NCI-H460 (cell line): ENCODE results near the gene MYBBP1A. TPM values are rescaled to one million over a fixed set of nuclear protein-coding genes. Genes with fewer than 3 reads are reported as not detected.
"Not testable (repeated sequence)": the region's sequence is repeated elsewhere in the genome, so short reads cannot be mapped to it uniquely, and the experiment has no call there.

Experiments
- DNase-seq: peaks from one replicate; pipeline ENCODE4 v3.0.0-alpha.2; 2016; ENCODE audit warnings: low read depth; ENCODE audit errors: extremely low read depth
- polyA plus RNA-seq: library from polyadenylated mRNA; depleted of rRNA; stranded (reverse); fragments of >200 nt; gene quantifications from 2 replicates; pipeline ENCODE4 v1.2.3, GENCODE V29; 2014; cell fraction: nucleus; rRNA removed
- total RNA-seq: library from RNA; depleted of rRNA; stranded (reverse); fragments of >200 nt; shearing (Covaris generic); gene quantifications from 2 replicates; pipeline ENCODE4 v1.2.3, GENCODE V29; 2014; rRNA removed

Gene MYBBP1A
- 71.3 and 75.6 TPM in 2 replicates for total RNA-seq
- polyA plus RNA-seq: 214 and 242 TPM in 2 replicates

GRCh38 chr17:4554997-4555799, at the start of gene MYBBP1A:
MYBBP1A (minus strand) TSS chr17:4555384; CDS start chr17:4555324, 60 bp downstream.
- DNase-seq: peak; percentile 95

- not testable (repeated sequence) for DNase-seq
These were observed 49.6 kb upstream of the MYBBP1A start for GRCh38 chr17:4604736-4605135.

- DNase-seq: no peak
These were observed 49.0 kb upstream of the MYBBP1A start for GRCh38 chr17:4604111-4604644.

GRCh38 chr17:4602041-4602440, 46.9 kb upstream of the MYBBP1A start:
- DNase-seq: no peak

- no peak for DNase-seq
These were observed 46.1 kb upstream of the MYBBP1A start for GRCh38 chr17:4601326-4601725.

- no peak for DNase-seq
These were observed 45.4 kb upstream of the MYBBP1A start for GRCh38 chr17:4600563-4600962.

- no peak for DNase-seq
These were observed 44.5 kb upstream of the MYBBP1A start for GRCh38 chr17:4599505-4600281.

GRCh38 chr17:4598776-4599504, 43.8 kb upstream of the MYBBP1A start:
- no peak for DNase-seq

- no peak for DNase-seq
These were observed 42.8 kb upstream of the MYBBP1A start for GRCh38 chr17:4597975-4598374.

- no peak for DNase-seq
These were observed 41.6 kb upstream of the MYBBP1A start for GRCh38 chr17:4596636-4597380.

- DNase-seq: not testable (repeated sequence)
These were observed 40.6 kb upstream of the MYBBP1A start for GRCh38 chr17:4595685-4596342.

GRCh38 chr17:4594931-4595684, 39.9 kb upstream of the MYBBP1A start:
- no peak for DNase-seq

GRCh38 chr17:4594406-4594805, 39.2 kb upstream of the MYBBP1A start:
- DNase-seq: no peak

GRCh38 chr17:4593021-4593421, 37.8 kb upstream of the MYBBP1A start:
- DNase-seq: no peak

GRCh38 chr17:4592240-4593005, 37.2 kb upstream of the MYBBP1A start:
- no peak for DNase-seq

GRCh38 chr17:4591529-4591928, 36.3 kb upstream of the MYBBP1A start:
- no peak for DNase-seq

GRCh38 chr17:4590981-4591453, 35.8 kb upstream of the MYBBP1A start:
- DNase-seq: no peak

- not testable (repeated sequence) for DNase-seq
These were observed 34.9 kb upstream of the MYBBP1A start for GRCh38 chr17:4590042-4590441.
